A549 treated with AZD9567 at 1 μM for 4 hours (cell line): ENCODE data around the gene FBXO44. TPM values are rescaled to one million over a fixed set of nuclear protein-coding genes. Genes with fewer than 3 reads are reported as not detected.

ENCODE experiments used
- total RNA-seq: library from RNA; stranded (reverse); fragments of 200-300 nt; extraction: Qiagen RNA extraction; gene quantifications from 5 replicates; pipeline ENCODE4 v1.2.3, GENCODE V29; 2022; ENCODE audit not compliant: insufficient read depth

The FBXO44 gene
- 16.3 to 17.8 TPM (median 17.3 TPM) in 5 replicates for total RNA-seq

GRCh38 chr1:11654137-11654938 is at the start of gene FBXO44, which contains the start of gene FBXO2:
FBXO44 (plus strand) TSS chr1:11654877; CDS start chr1:11655836, 959 bp downstream.
FBXO2 (minus strand) TSS chr1:11654429; CDS start chr1:11654340, 89 bp downstream.

GRCh38 chr1:11681071-11681771 is 26.5 kb downstream of the FBXO44 start, which contains the start of gene MAD2L2:
MAD2L2 (minus strand) TSS chr1:11681148; CDS start chr1:11680601, 547 bp downstream.

GRCh38 chr1:11691302-11691914 is 36.7 kb downstream of the FBXO44 start, which contains the start of gene DRAXIN:
DRAXIN (plus strand) TSS chr1:11691710; CDS start chr1:11706259, 14,549 bp downstream.

Other genes with a start within 250 kb of the FBXO44 start
- 0.20 to 0.34 TPM (median 0.21 TPM) in 4 of 5 replicates, not detected in the other for gene DISP3, start 175.7 kb upstream of the FBXO44 start, total RNA-seq
- gene FBXO2, start 448 bp upstream of the FBXO44 start, total RNA-seq = 4.0 to 10.5 TPM (median 9.1 TPM) in 5 replicates
- 5.9 to 8.5 TPM (median 8.1 TPM) in 5 replicates for gene FBXO6, start 9.3 kb downstream of the FBXO44 start, total RNA-seq
- gene MAD2L2, start 26.3 kb downstream of the FBXO44 start, total RNA-seq = 31.7 to 56.2 TPM (median 50.5 TPM) in 5 replicates
- 0.03 to 0.34 TPM (median 0.06 TPM) in 5 replicates for gene DRAXIN, start 36.8 kb downstream of the FBXO44 start, total RNA-seq
- gene AGTRAP, start 81.3 kb downstream of the FBXO44 start, total RNA-seq = 59.3 to 104 TPM (median 97.8 TPM) in 5 replicates
- gene C1orf167, start 107.3 kb downstream of the FBXO44 start, total RNA-seq = not detected in 5 replicates
- gene MTHFR, start 151.1 kb downstream of the FBXO44 start, total RNA-seq = 2.7 to 5.1 TPM (median 4.3 TPM) in 5 replicates
- gene CLCN6, start 151.3 kb downstream of the FBXO44 start, total RNA-seq = 3.8 to 6.3 TPM (median 5.6 TPM) in 5 replicates
- not detected in 5 replicates for gene NPPA, start 192.9 kb downstream of the FBXO44 start, total RNA-seq
- 0.13 to 0.39 TPM in 2 of 5 replicates, not detected in the others for gene NPPB, start 204.1 kb downstream of the FBXO44 start, total RNA-seq